K562 treated with DMSO at 1 percent for 24 hours (cell line): ENCODE data around the gene RAMP1. TPM values are rescaled to one million over a fixed set of nuclear protein-coding genes. Genes with fewer than 3 reads are reported as not detected.

Source experiments
- total RNA-seq: library from RNA; unstranded; fragments of 300-600 nt; gene quantifications from 2 replicates; pipeline ENCODE4 v1.2.3, GENCODE V29; 2022; ENCODE audit warnings: low read depth; ENCODE audit not compliant: insufficient read depth

RAMP1 gene
- total RNA-seq, result 0.42 TPM in 1 of 2 replicates, not detected in the other

DNA sequence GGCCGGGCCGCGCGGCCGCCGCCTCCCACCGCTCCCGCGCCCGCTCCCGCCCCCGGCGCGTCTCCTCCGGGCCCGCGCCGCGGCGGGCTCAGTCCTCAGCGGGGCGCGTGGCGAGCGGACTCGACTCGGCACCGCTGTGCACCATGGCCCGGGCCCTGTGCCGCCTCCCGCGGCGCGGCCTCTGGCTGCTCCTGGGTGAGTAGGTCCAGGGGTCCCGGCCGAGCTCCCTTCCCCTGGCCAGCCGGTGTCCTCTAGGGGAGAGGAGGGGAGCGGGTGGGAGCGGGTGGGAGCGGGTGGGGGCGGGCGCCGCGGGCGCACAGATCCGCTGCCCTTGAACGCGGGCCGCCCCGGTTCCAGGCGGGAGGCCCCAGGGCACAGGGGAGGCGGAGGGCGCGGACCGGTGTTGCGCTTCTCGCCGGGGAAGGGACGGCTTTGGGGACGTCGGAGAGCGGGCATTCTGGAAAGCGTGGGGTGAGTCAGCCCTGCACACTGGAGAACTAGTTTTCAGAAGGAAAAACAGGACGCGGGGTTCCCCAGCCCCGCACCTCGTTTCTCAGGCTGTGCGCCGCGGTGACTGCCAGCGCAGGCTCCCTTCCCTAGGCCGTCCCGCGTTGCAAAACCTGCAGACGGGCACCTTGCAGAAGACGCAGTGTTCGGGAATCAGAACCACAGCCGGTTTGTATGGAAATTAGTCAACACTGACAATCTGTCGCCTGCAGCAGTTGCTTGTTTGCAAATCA is at the start of gene RAMP1:
TSS of gene RAMP1 (plus strand) at position 91 of the 740 bp plus-strand sequence. CDS start at position 144, 53 bp downstream.

Other genes starting within 250 kb of the RAMP1 start
- 17.7 and 19.1 TPM in 2 replicates for gene LRRFIP1, start 232.0 kb upstream of the RAMP1 start, total RNA-seq
- 0.08 TPM in 1 of 2 replicates, not detected in the other for gene RBM44, start 60.8 kb upstream of the RAMP1 start, total RNA-seq
- 36.5 and 37.8 TPM in 2 replicates for gene UBE2F, start 107.4 kb downstream of the RAMP1 start, total RNA-seq
- 13.5 and 24.0 TPM in 2 replicates for gene SCLY, start 201.4 kb downstream of the RAMP1 start, total RNA-seq
- 0.36 and 0.39 TPM in 2 replicates for gene ESPNL, start 240.7 kb downstream of the RAMP1 start, total RNA-seq